Stimulated activated naive CD8-positive, alpha-beta T cell treated with anti-CD3 and anti-CD28 coated beads, Interleukin-15, Interleukin-2, amounts not matched to agents 100 ng/mL and 50 ng/mL, for 24 hours (primary cell): ENCODE results near the gene WNT6.

Experiments
- H3K27ac Mint-ChIP-seq: one replicate; pipeline ENCODE4 v1.8.0; 2021; ENCODE audit warnings: mild to moderate bottlenecking, mixed read lengths
- H3K27me3 Mint-ChIP-seq: one replicate; pipeline ENCODE4 v1.8.0; 2021; ENCODE audit warnings: mixed read lengths
- H3K36me3 Mint-ChIP-seq: one replicate; pipeline ENCODE4 v1.8.0; 2021; ENCODE audit warnings: low read depth, mixed read lengths
- H3K4me1 Mint-ChIP-seq: one replicate; pipeline ENCODE4 v1.8.0; 2021; ENCODE audit warnings: low read depth, mixed read lengths
- H3K4me3 Mint-ChIP-seq: one replicate; pipeline ENCODE4 v1.8.0; 2021; ENCODE audit warnings: mild to moderate bottlenecking, mixed read lengths
- H3K9me3 Mint-ChIP-seq: one replicate; pipeline ENCODE4 v1.8.0; 2021; ENCODE audit warnings: mixed read lengths

The WNT6 gene

GRCh38 chr2:218884519-218884918 lies 24.9 kb downstream of the WNT6 start:
- Mint-ChIP-seq H3K36me3 (no peaks in the 10 kb centered on the region), H3K4me1 (peaks cover 49% of the 10 kb centered on the region), H3K9me3 (no peaks in the 10 kb centered on the region), H3K27me3 (peaks cover 16% of the 10 kb centered on the region), H3K4me3 (no peak overlapping the region), H3K27ac (no peak overlapping the region)

DNA sequence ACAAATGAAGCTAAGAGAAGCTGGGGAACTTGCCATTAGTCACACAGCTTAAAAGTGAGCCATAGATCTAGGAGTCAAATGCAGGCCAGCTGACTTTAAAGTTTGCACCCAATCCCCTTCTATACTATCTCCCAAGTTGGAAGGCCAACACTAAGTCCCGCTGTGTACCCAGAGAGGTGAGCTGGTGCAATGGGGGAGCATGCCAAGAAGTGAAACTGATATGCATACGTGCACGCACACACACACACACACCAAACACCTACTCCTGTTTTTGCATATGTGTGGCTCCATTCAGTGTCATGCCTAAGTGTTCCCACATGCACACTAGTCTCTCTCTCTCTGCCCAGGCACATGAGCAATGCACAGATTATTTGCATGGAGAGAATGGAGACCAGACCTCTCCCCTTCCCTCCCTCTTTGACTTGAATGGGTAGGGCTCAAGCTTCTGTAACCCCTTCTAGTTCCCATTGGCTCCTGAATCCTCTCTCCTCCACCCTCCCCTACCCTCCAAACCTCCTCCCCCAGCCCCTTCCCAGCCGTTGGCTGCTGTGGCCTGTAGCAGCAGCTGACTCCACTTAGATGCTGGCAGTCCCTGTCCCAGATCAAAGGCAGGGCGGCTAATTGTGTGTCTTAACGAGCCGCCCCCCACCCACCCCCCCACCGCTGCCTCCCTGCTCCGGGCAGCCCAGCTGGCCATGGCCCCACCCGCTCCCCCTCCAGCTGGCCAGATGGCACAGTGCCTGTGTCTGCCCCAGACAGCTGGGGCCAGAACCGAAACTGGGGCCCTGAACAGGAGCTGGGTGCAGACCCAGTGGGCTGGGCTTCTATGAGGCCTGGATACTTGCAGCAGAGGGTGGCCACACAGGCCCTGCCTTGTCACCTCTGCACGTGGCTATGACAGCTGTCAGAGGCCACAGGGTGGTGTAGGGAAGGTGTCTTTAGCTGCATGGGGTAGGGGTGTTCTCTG lies 26.7 kb downstream of the WNT6 start:
- Mint-ChIP-seq H3K4me1 (peaks cover 38% of the 10 kb centered on the region), H3K4me3 (no peak overlapping the region), H3K27me3 (peaks cover 13% of the 10 kb centered on the region), H3K27ac (no peak overlapping the region), H3K36me3 (no peaks in the 10 kb centered on the region), H3K9me3 (no peaks in the 10 kb centered on the region)

DNA sequence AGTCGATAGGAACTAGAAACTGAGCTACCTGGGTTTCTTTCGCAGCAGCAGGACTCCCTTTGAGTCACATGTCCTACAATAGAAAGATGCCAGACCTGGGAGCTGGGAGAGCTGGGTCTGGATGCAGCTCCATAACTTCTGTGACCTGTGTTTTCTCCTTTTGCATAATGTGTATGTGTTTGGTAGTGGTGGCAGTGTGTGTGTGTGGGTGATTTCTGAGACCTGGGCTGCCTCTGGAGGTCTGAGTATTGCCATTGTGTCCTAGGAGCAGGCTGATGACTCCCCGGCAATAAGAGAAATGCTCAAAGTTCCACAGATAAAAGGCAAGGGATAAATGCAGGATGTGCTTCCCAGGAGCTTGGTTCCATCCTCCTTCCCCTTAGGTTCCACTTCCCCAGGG lies 27.5 kb downstream of the WNT6 start:
- peaks cover 40% of the 10 kb centered on the region for H3K4me1 Mint-ChIP-seq
- H3K9me3 Mint-ChIP-seq: no peaks in the 10 kb centered on the region
- no peak overlapping the region for H3K27ac Mint-ChIP-seq
- peaks cover 7% of the 10 kb centered on the region for H3K27me3 Mint-ChIP-seq
- H3K36me3 Mint-ChIP-seq: no peaks in the 10 kb centered on the region
- H3K4me3 Mint-ChIP-seq: no peak overlapping the region

- H3K27me3 Mint-ChIP-seq: peaks cover 7% of the 10 kb centered on the region
- no peak overlapping the region for H3K4me3 Mint-ChIP-seq
- H3K4me1 Mint-ChIP-seq: peaks cover 38% of the 10 kb centered on the region
- H3K36me3 Mint-ChIP-seq: no peaks in the 10 kb centered on the region
- no peak overlapping the region for H3K27ac Mint-ChIP-seq
- H3K9me3 Mint-ChIP-seq: no peaks in the 10 kb centered on the region
Measured at GRCh38 chr2:218888341-218888740, 28.7 kb downstream of the WNT6 start.

DNA sequence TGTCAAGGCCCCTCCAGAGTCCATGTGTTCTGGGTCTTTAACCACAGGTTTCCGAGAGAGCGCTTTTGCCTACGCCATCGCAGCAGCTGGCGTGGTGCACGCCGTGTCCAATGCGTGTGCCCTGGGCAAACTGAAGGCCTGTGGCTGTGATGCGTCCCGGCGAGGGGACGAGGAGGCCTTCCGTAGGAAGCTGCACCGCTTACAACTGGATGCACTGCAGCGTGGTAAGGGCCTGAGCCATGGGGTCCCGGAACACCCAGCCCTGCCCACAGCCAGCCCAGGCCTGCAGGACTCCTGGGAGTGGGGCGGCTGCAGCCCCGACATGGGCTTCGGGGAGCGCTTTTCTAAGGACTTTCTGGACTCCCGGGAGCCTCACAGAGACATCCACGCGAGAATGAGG lies 30.3 kb downstream of the WNT6 start:
- Mint-ChIP-seq H3K27ac (no peak overlapping the region), H3K4me3 (no peak overlapping the region)

DNA sequence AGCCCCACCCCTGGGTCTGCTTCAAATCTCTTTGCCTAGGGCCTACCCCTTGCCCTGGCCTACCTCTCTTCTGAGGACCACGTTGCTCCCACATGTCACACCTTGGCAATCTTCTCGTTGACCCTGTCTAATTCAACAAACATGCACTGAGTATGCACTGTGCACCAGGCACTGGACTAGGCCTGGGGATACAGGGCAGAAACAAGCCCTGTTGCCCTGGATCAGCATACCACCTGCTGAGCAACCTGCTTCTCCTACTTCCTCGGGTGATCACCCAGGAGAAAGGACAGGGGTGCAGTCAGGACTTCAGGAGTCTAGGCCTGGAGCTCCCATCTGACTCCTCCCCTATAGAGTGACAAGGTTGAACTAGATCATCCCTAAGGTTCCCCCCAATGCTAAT lies 30.8 kb downstream of the WNT6 start:
- no peak overlapping the region for H3K4me3 Mint-ChIP-seq
- H3K36me3 Mint-ChIP-seq: no peaks in the 10 kb centered on the region
- no peaks in the 10 kb centered on the region for H3K9me3 Mint-ChIP-seq
- H3K4me1 Mint-ChIP-seq: peaks cover 47% of the 10 kb centered on the region
- no peaks in the 10 kb centered on the region for H3K27me3 Mint-ChIP-seq
- no peak overlapping the region for H3K27ac Mint-ChIP-seq

More for the DNA sequence above, 30.3 kb downstream of the WNT6 start:
- H3K4me1 Mint-ChIP-seq: peaks cover 47% of the 10 kb centered on the region
- H3K27me3 Mint-ChIP-seq: peaks cover under 1% of the 10 kb centered on the region
- no peaks in the 10 kb centered on the region for H3K9me3 Mint-ChIP-seq
- H3K36me3 Mint-ChIP-seq: no peaks in the 10 kb centered on the region

GRCh38 chr2:218891275-218892135 lies 31.9 kb downstream of the WNT6 start:
- Mint-ChIP-seq H3K4me1 (peaks cover 50% of the 10 kb centered on the region), H3K36me3 (no peaks in the 10 kb centered on the region), H3K27me3 (no peaks in the 10 kb centered on the region), H3K4me3 (no peak overlapping the region), H3K27ac (peak overlapping the region; percentile 84), H3K9me3 (no peaks in the 10 kb centered on the region)

DNA sequence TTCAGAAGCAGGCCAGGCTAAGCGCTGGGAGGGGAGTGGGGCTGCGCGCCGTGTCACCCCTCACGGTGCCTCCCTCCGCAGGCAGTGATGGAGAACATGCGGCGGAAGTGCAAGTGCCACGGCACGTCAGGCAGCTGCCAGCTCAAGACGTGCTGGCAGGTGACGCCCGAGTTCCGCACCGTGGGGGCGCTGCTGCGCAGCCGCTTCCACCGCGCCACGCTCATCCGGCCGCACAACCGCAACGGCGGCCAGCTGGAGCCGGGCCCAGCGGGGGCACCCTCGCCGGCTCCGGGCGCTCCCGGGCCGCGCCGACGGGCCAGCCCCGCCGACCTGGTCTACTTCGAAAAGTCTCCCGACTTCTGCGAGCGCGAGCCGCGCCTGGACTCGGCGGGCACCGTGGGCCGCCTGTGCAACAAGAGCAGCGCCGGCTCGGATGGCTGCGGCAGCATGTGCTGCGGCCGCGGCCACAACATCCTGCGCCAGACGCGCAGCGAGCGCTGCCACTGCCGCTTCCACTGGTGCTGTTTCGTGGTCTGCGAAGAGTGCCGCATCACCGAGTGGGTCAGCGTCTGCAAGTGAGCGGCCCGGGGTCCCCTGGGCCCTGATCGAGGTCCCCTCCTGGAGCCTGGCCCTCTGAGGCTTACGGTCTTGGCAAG lies 33.2 kb downstream of the WNT6 start:
- Mint-ChIP-seq H3K27ac (peak overlapping the region; percentile 84), H3K36me3 (no peaks in the 10 kb centered on the region), H3K27me3 (no peaks in the 10 kb centered on the region), H3K4me3 (peak overlapping the region; percentile 69), H3K4me1 (peaks cover 54% of the 10 kb centered on the region), H3K9me3 (no peaks in the 10 kb centered on the region)

DNA sequence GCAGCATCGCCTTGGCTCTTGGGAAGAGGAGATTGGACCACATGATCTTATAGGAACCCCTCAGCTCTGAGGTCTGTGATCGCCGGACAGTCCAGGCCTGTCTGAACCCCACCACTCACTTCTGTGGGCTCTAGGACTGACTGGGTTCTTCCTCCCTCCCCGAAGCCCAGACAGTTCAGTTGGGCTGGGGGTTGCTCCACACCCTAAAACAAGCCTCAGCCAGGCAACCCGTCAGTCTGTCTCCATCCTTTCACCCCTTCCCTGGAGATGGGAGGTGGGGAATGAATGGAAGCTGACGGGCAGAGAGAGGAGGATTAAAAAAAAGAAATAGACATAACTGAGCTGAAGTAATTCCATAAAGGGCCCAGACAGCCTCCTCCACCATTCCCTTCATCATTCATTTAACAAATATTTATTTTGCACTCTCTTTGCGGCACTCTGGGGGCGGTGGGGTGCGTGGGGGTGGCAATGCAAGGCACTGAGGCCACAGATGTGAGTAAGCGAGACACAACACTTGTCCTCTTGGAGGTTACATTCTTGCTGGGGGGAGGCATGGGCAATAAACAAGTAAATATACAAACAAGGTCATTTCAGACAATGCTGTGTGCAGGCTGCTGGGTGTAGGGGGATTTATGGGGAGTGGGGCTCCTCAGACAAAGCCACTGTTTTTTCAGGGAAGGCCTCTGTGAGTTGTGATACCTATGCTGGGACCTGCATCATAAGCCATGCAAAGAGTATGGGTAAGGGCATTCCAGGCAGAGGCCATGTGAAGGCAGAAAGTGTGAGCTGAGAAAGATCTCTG lies 33.9 kb downstream of the WNT6 start:
- H3K27ac Mint-ChIP-seq: peak overlapping the region; percentile 64
- H3K4me1 Mint-ChIP-seq: peaks cover 61% of the 10 kb centered on the region
- H3K36me3 Mint-ChIP-seq: no peaks in the 10 kb centered on the region
- peak overlapping the region; percentile 69 for H3K4me3 Mint-ChIP-seq
- H3K9me3 Mint-ChIP-seq: no peaks in the 10 kb centered on the region
- peaks cover 6% of the 10 kb centered on the region for H3K27me3 Mint-ChIP-seq

GRCh38 chr2:218894151-218894879 lies 34.7 kb downstream of the WNT6 start:
- no peaks in the 10 kb centered on the region for H3K36me3 Mint-ChIP-seq
- H3K4me1 Mint-ChIP-seq: peaks cover 64% of the 10 kb centered on the region
- peak overlapping the region; percentile 64 for H3K27ac Mint-ChIP-seq
- H3K9me3 Mint-ChIP-seq: no peaks in the 10 kb centered on the region
- H3K27me3 Mint-ChIP-seq: peaks cover 11% of the 10 kb centered on the region
- H3K4me3 Mint-ChIP-seq: peak overlapping the region; percentile 69

- H3K36me3 Mint-ChIP-seq: no peaks in the 10 kb centered on the region
- no peaks in the 10 kb centered on the region for H3K9me3 Mint-ChIP-seq
- peak overlapping the region; percentile 21 for H3K27ac Mint-ChIP-seq
- H3K27me3 Mint-ChIP-seq: peaks cover 16% of the 10 kb centered on the region
- H3K4me3 Mint-ChIP-seq: no peak overlapping the region
- H3K4me1 Mint-ChIP-seq: peaks cover 64% of the 10 kb centered on the region
Measured at GRCh38 chr2:218894880-218895157, 35.2 kb downstream of the WNT6 start.

- H3K4me3 Mint-ChIP-seq: peak overlapping the region; percentile 77
- H3K4me1 Mint-ChIP-seq: peaks cover 64% of the 10 kb centered on the region
- no peaks in the 10 kb centered on the region for H3K36me3 Mint-ChIP-seq
- peak overlapping the region; percentile 88 for H3K27ac Mint-ChIP-seq
- H3K9me3 Mint-ChIP-seq: no peaks in the 10 kb centered on the region
- peaks cover 17% of the 10 kb centered on the region for H3K27me3 Mint-ChIP-seq
Measured at GRCh38 chr2:218895326-218895725, 35.7 kb downstream of the WNT6 start.

DNA sequence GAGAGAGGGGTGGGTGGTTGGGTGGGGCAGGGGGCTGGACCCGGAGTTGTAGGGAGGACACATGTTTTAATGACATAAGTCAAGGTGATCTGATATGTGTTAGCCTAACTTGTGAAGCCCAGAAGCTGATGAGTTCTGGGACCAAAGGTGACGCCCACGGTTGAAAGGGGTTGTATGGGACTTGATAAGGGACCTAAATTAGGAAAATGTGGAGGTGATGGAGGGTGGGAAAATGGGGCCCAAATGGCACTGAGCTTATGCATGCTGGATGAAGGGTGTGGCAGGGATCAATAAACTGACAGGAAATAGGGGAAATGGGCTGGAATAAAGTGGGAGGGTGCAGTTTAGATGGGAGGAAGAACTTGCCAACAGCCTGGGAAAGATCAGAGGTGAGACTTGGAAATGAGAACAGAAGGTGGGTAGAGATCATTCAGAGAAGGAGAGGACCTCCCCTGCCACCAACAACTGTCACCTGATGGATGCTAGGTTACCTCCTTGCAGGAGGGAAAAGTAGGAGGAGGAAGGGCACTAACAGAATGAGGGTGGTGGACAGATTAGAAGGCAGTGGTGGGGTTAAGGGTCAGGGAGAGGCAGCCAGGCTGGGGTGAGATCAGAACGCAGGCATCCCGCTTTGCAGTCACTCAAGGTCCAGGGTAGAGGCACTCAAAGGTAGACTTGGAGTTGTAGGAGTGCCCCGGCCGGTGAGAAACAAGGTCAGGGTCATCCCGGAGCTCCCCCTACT lies 36.3 kb downstream of the WNT6 start:
- Mint-ChIP-seq H3K27me3 (peaks cover 23% of the 10 kb centered on the region), H3K27ac (peak overlapping the region; percentile 88), H3K4me1 (peaks cover 64% of the 10 kb centered on the region), H3K4me3 (peak overlapping the region; percentile 77), H3K36me3 (no peaks in the 10 kb centered on the region), H3K9me3 (no peaks in the 10 kb centered on the region)
